Natural killer cell treated with Interleukin-12 subunit alpha and Interleukin-12 subunit beta and Interleukin-15 and Interleukin-18, amount 100 ng/mL, for 72 hours (primary cell): Measurements from ENCODE around the gene CRACDL. TPM values are rescaled to one million over a fixed set of nuclear protein-coding genes. Genes with fewer than 3 reads are reported as not detected.
A peak's percentile ranks its signal among the peaks of the same experiment; 100 is the strongest.

Source experiments
- ATAC-seq, 2 donors: fragments of 150-1000 bp; cut with Tn5 transposase in 1 of 2; sonication (Bioruptor Pico), chemical (Tn5 transposase) in 1 of 2; 2 replicates each; pipeline ENCODE4 v1.10.0; 2021
- DNase-seq: peaks from one replicate; pipeline ENCODE4 v3.0.0; 2022; ENCODE audit warnings: low spot score
- H3K27ac Mint-ChIP-seq, 2 donors: 1 replicate in 1 of 2; 2 replicates in 1 of 2; pipeline ENCODE4 v1.8.0; 2022; ENCODE audit warnings: mixed read lengths in 2 of 2, mild to moderate bottlenecking in 1 of 2, moderate library complexity in 1 of 2
- H3K27me3 Mint-ChIP-seq, 2 donors: 1 replicate in 1 of 2; 2 replicates in 1 of 2; pipeline ENCODE4 v1.8.0; 2022; ENCODE audit warnings: mixed read lengths in 2 of 2
- H3K36me3 Mint-ChIP-seq: one replicate; pipeline ENCODE4 v1.8.0; 2022; ENCODE audit warnings: mixed read lengths
- H3K4me1 Mint-ChIP-seq, 2 donors: 1 replicate in 1 of 2; 2 replicates in 1 of 2; pipeline ENCODE4 v1.8.0; 2022; ENCODE audit warnings: low read depth in 2 of 2, mixed read lengths in 2 of 2, mild to moderate bottlenecking in 1 of 2
- H3K4me3 Mint-ChIP-seq: one replicate; pipeline ENCODE4 v1.8.0; 2022; ENCODE audit warnings: mixed read lengths
- H3K9me3 Mint-ChIP-seq: 2 replicates; pipeline ENCODE4 v1.8.0; 2022; ENCODE audit warnings: mixed read lengths
- total RNA-seq, 2 donors: library from RNA; stranded (reverse); gene quantifications; one replicate each; pipeline ENCODE4 v1.2.3, GENCODE V29; 2022

The CRACDL gene
- total RNA-seq, 2 donors from 2014 or later = 0.22 TPM; not detected in 1

GRCh38 chr2:98807221-98807620, 128.8 kb downstream of the CRACDL start:
- H3K27ac Mint-ChIP-seq = no peak overlapping the region
- peak; percentile 20 to 50 for ATAC-seq
- peaks cover 6% of the 10 kb centered on the region in 2 donors for H3K4me1 Mint-ChIP-seq
- H3K27me3 Mint-ChIP-seq = peaks cover 14 to 19% of the 10 kb centered on the region in 2 donors
- H3K9me3 Mint-ChIP-seq = no peaks in the 10 kb centered on the region
- DNase-seq = no peak
- no peaks in the 10 kb centered on the region for H3K36me3 Mint-ChIP-seq
- no peak overlapping the region for H3K4me3 Mint-ChIP-seq

GRCh38 chr2:98806236-98806697, 129.8 kb downstream of the CRACDL start:
- no peak for ATAC-seq
- H3K27me3 Mint-ChIP-seq = peaks cover 11 to 13% of the 10 kb centered on the region in 2 donors
- H3K27ac Mint-ChIP-seq = no peak overlapping the region
- no peak overlapping the region for H3K4me3 Mint-ChIP-seq
- H3K9me3 Mint-ChIP-seq = no peaks in the 10 kb centered on the region
- DNase-seq = no peak
- peaks cover 10% of the 10 kb centered on the region in 2 donors for H3K4me1 Mint-ChIP-seq
- no peaks in the 10 kb centered on the region for H3K36me3 Mint-ChIP-seq

GRCh38 chr2:98805412-98806171, 130.4 kb downstream of the CRACDL start:
- ATAC-seq (no peak), DNase-seq (no peak)
- peaks cover 7% of the 10 kb centered on the region in 2 donors for H3K27me3 Mint-ChIP-seq
- no peaks in the 10 kb centered on the region for H3K9me3 Mint-ChIP-seq
- H3K4me1 Mint-ChIP-seq = peaks cover 10% of the 10 kb centered on the region in 2 donors
- H3K27ac Mint-ChIP-seq = no peak overlapping the region
- no peaks in the 10 kb centered on the region for H3K36me3 Mint-ChIP-seq
- H3K4me3 Mint-ChIP-seq = no peak overlapping the region

GRCh38 chr2:98804736-98805135, 131.3 kb downstream of the CRACDL start:
- Mint-ChIP-seq H3K27me3 (peaks cover 0 to 5% of the 10 kb centered on the region in 2 donors), H3K4me1 (peaks cover 10% of the 10 kb centered on the region in 2 donors), H3K36me3 (no peaks in the 10 kb centered on the region), H3K9me3 (no peaks in the 10 kb centered on the region), H3K4me3 (no peak overlapping the region), H3K27ac (no peak overlapping the region)
- no peak for DNase-seq
- no peak for ATAC-seq

- H3K36me3 Mint-ChIP-seq = no peaks in the 10 kb centered on the region
- peaks cover 10% of the 10 kb centered on the region in 2 donors for H3K4me1 Mint-ChIP-seq
- H3K9me3 Mint-ChIP-seq = no peaks in the 10 kb centered on the region
- DNase-seq = no peak
- H3K27me3 Mint-ChIP-seq = peaks cover 0 to 8% of the 10 kb centered on the region in 2 donors
- H3K27ac Mint-ChIP-seq = no peak overlapping the region
- H3K4me3 Mint-ChIP-seq = no peak overlapping the region
- no peak for ATAC-seq
These were observed 131.8 kb downstream of the CRACDL start for GRCh38 chr2:98804265-98804650.

GRCh38 chr2:98803405-98804264, 132.4 kb downstream of the CRACDL start:
- ATAC-seq (no peak), DNase-seq (no peak)
- no peaks in the 10 kb centered on the region for H3K9me3 Mint-ChIP-seq
- H3K27ac Mint-ChIP-seq = no peak overlapping the region
- H3K36me3 Mint-ChIP-seq = no peaks in the 10 kb centered on the region
- H3K4me1 Mint-ChIP-seq = peaks cover 10% of the 10 kb centered on the region in 2 donors
- H3K4me3 Mint-ChIP-seq = no peak overlapping the region
- H3K27me3 Mint-ChIP-seq = peaks cover 0 to 8% of the 10 kb centered on the region in 2 donors

GRCh38 chr2:98802344-98802743, 133.7 kb downstream of the CRACDL start:
- Mint-ChIP-seq H3K27ac (no peak overlapping the region), H3K4me3 (no peak overlapping the region), H3K36me3 (no peaks in the 10 kb centered on the region), H3K27me3 (peaks cover 0 to 8% of the 10 kb centered on the region in 2 donors), H3K9me3 (no peaks in the 10 kb centered on the region), H3K4me1 (peaks cover 10% of the 10 kb centered on the region in 2 donors)
- ATAC-seq (no peak), DNase-seq (no peak)

- Mint-ChIP-seq H3K9me3 (no peaks in the 10 kb centered on the region), H3K27me3 (peaks cover 0 to 8% of the 10 kb centered on the region in 2 donors), H3K4me1 (peaks cover 6% of the 10 kb centered on the region in 2 donors), H3K4me3 (no peak overlapping the region), H3K27ac (no peak overlapping the region), H3K36me3 (no peaks in the 10 kb centered on the region)
- peak; percentile 36 to 38 for ATAC-seq
- no peak for DNase-seq
These were observed 134.1 kb downstream of the CRACDL start for GRCh38 chr2:98801921-98802321.

- DNase-seq (no peak), ATAC-seq (peak in 1 of 2 donors; percentile 28)
- peaks cover 0 to 8% of the 10 kb centered on the region in 2 donors for H3K27me3 Mint-ChIP-seq
- H3K27ac Mint-ChIP-seq = no peak overlapping the region
- no peak overlapping the region for H3K4me3 Mint-ChIP-seq
- H3K4me1 Mint-ChIP-seq = peaks cover 4 to 5% of the 10 kb centered on the region in 2 donors
- H3K36me3 Mint-ChIP-seq = no peaks in the 10 kb centered on the region
- H3K9me3 Mint-ChIP-seq = no peaks in the 10 kb centered on the region
These were observed 134.7 kb downstream of the CRACDL start for GRCh38 chr2:98801286-98801685.

GRCh38 chr2:98800330-98801064, 135.5 kb downstream of the CRACDL start:
- ATAC-seq = no peak
- DNase-seq = no peak
- Mint-ChIP-seq H3K36me3 (no peaks in the 10 kb centered on the region), H3K4me3 (no peak overlapping the region), H3K27me3 (peaks cover 0 to 8% of the 10 kb centered on the region in 2 donors), H3K27ac (no peak overlapping the region), H3K4me1 (peaks cover 4 to 5% of the 10 kb centered on the region in 2 donors), H3K9me3 (no peaks in the 10 kb centered on the region)

GRCh38 chr2:98799375-98800329, 136.4 kb downstream of the CRACDL start:
- ATAC-seq = no peak
- Mint-ChIP-seq H3K9me3 (no peaks in the 10 kb centered on the region), H3K36me3 (no peaks in the 10 kb centered on the region)

GRCh38 chr2:98796775-98797544, 139.1 kb downstream of the CRACDL start:
- Mint-ChIP-seq H3K36me3 (no peaks in the 10 kb centered on the region), H3K4me1 (peaks cover 4 to 5% of the 10 kb centered on the region in 2 donors), H3K27me3 (peaks cover 0 to 8% of the 10 kb centered on the region in 2 donors), H3K27ac (no peak overlapping the region), H3K4me3 (no peak overlapping the region), H3K9me3 (no peaks in the 10 kb centered on the region)
- ATAC-seq (no peak), DNase-seq (no peak)

More at GRCh38 chr2:98799375-98800329, 136.4 kb downstream of the CRACDL start:
- Mint-ChIP-seq H3K4me1 (peaks cover 4 to 5% of the 10 kb centered on the region in 2 donors), H3K4me3 (no peak overlapping the region), H3K27me3 (peaks cover 0 to 8% of the 10 kb centered on the region in 2 donors), H3K27ac (no peak overlapping the region)
- no peak for DNase-seq
